ENCODE data around the gene FRRS1L. TPM values are rescaled to one million over a fixed set of nuclear protein-coding genes. Genes with fewer than 3 reads are reported as not detected.

FRRS1L gene, protein sequence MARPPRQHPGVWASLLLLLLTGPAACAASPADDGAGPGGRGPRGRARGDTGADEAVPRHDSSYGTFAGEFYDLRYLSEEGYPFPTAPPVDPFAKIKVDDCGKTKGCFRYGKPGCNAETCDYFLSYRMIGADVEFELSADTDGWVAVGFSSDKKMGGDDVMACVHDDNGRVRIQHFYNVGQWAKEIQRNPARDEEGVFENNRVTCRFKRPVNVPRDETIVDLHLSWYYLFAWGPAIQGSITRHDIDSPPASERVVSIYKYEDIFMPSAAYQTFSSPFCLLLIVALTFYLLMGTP
- 1 to 10 TPM in 1 of 2 donors, under 1 TPM in 1; 0.81 to 1.1 TPM for total RNA-seq

- Histone ChIP-seq H3K4me1 (ENCODE audit: control insufficient read depth in 1 of 2, low read depth in 2 of 2) (no peaks in the 10 kb centered on the region), H3K27ac (no peak within 1 kb of the TSS), H3K9me3 (no peaks in the 10 kb centered on the region), H3K36me3 (no peaks in the 10 kb centered on the region), H3K4me3 (peak within 1 kb of the TSS; percentile 9), H3K27me3 (replicated peaks; ENCODE audit: insufficient read depth) (no peaks in the 10 kb centered on the region)
- DNase-seq (ENCODE audit: low spot score) (no peak), ATAC-seq (ENCODE audit: insufficient number of reproducible peaks, low FRiP score, low read depth) (no peak)
- TF ChIP-seq, protein P1, sequence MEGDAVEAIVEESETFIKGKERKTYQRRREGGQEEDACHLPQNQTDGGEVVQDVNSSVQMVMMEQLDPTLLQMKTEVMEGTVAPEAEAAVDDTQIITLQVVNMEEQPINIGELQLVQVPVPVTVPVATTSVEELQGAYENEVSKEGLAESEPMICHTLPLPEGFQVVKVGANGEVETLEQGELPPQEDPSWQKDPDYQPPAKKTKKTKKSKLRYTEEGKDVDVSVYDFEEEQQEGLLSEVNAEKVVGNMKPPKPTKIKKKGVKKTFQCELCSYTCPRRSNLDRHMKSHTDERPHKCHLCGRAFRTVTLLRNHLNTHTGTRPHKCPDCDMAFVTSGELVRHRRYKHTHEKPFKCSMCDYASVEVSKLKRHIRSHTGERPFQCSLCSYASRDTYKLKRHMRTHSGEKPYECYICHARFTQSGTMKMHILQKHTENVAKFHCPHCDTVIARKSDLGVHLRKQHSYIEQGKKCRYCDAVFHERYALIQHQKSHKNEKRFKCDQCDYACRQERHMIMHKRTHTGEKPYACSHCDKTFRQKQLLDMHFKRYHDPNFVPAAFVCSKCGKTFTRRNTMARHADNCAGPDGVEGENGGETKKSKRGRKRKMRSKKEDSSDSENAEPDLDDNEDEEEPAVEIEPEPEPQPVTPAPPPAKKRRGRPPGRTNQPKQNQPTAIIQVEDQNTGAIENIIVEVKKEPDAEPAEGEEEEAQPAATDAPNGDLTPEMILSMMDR (IDR thresholded peaks at IDR 0.05) = no peak
These were observed at the start of gene FRRS1L for GRCh38 chr9:109166771-109167601. TSS of gene FRRS1L (minus strand) at chr9:109167249. CDS start at chr9:109167138, 111 bp downstream.

GRCh38 chr9:109214414-109214813 lies 47.4 kb upstream of the FRRS1L start:
- no peak overlapping the region for H3K27ac ChIP-seq
- no peaks in the 10 kb centered on the region for H3K27me3 ChIP-seq (replicated peaks; ENCODE audit: insufficient read depth)
- no peak for DNase-seq (ENCODE audit: low spot score)
- no peaks in the 10 kb centered on the region for H3K36me3 ChIP-seq
- no peak for ATAC-seq (ENCODE audit: insufficient number of reproducible peaks, low FRiP score, low read depth)
- no peaks in the 10 kb centered on the region for H3K9me3 ChIP-seq
- no peaks in the 10 kb centered on the region for H3K4me1 ChIP-seq (ENCODE audit: control insufficient read depth in 1 of 2, low read depth in 2 of 2)
- TF ChIP-seq, protein P1 (IDR thresholded peaks at IDR 0.05) = no peak
- H3K4me3 ChIP-seq = no peak overlapping the region

GRCh38 chr9:109213285-109214121 lies 46.5 kb upstream of the FRRS1L start:
- H3K36me3 ChIP-seq = no peaks in the 10 kb centered on the region
- no peak for DNase-seq (ENCODE audit: low spot score)
- no peak overlapping the region for H3K4me3 ChIP-seq
- no peak overlapping the region for H3K27ac ChIP-seq
- TF ChIP-seq, protein P1 (IDR thresholded peaks at IDR 0.05) = no peak
- no peak for ATAC-seq (ENCODE audit: insufficient number of reproducible peaks, low FRiP score, low read depth)
- H3K27me3 ChIP-seq (replicated peaks; ENCODE audit: insufficient read depth) = no peaks in the 10 kb centered on the region
- H3K9me3 ChIP-seq = no peaks in the 10 kb centered on the region
- H3K4me1 ChIP-seq (ENCODE audit: control insufficient read depth in 1 of 2, low read depth in 2 of 2) = no peaks in the 10 kb centered on the region

GRCh38 chr9:109212768-109213167 lies 45.7 kb upstream of the FRRS1L start:
- Histone ChIP-seq H3K4me1 (ENCODE audit: control insufficient read depth in 1 of 2, low read depth in 2 of 2) (no peaks in the 10 kb centered on the region), H3K27me3 (replicated peaks; ENCODE audit: insufficient read depth) (no peaks in the 10 kb centered on the region), H3K27ac (no peak overlapping the region), H3K9me3 (no peaks in the 10 kb centered on the region), H3K4me3 (no peak overlapping the region), H3K36me3 (no peaks in the 10 kb centered on the region)
- ATAC-seq (ENCODE audit: insufficient number of reproducible peaks, low FRiP score, low read depth) (no peak), DNase-seq (ENCODE audit: low spot score) (no peak)
- TF ChIP-seq, protein P1 (IDR thresholded peaks at IDR 0.05) = no peak

Data from thoracic aorta (tissue), 2 donors.